Measurements from ENCODE around the gene ADCY1.

The ADCY1 gene

DNA sequence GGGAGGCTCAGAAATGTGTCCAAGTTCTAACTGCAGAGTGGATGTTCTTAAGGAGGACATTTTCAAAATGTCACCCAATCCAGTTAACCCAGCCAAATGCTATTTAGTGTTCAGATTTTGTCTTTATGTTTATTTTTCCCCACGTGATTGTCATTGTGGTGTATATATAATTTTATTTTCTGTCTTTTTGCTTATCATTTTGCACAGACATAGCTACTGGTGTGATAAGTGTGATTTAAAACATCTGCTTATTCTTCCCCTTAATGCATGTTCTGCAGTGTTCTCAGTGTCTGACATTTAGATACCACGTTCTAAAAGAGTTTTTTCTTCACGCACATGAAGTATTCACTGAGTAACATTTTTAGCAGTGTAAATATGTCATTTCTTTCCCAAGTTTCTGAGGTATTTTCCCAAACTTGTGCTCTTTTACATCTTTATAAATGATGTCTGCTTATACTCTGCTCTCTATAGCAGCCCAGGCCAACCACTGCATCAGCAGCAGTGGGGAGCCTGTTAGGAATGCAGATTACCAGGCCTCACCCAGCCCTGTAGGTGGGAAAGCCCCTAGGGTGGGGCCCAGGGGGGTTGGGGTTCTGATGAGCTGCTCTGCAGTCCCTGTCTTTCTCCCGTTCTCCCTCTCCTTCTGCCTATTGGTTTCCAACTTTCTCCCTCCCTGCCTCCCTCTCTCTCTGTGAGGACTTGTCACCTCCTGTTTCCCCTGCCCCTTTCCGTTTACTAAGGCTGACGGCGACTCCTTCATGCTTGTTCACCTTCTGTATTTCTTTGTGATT is 20.8 kb downstream of the ADCY1 start:
- DNase-seq = no peak

DNA sequence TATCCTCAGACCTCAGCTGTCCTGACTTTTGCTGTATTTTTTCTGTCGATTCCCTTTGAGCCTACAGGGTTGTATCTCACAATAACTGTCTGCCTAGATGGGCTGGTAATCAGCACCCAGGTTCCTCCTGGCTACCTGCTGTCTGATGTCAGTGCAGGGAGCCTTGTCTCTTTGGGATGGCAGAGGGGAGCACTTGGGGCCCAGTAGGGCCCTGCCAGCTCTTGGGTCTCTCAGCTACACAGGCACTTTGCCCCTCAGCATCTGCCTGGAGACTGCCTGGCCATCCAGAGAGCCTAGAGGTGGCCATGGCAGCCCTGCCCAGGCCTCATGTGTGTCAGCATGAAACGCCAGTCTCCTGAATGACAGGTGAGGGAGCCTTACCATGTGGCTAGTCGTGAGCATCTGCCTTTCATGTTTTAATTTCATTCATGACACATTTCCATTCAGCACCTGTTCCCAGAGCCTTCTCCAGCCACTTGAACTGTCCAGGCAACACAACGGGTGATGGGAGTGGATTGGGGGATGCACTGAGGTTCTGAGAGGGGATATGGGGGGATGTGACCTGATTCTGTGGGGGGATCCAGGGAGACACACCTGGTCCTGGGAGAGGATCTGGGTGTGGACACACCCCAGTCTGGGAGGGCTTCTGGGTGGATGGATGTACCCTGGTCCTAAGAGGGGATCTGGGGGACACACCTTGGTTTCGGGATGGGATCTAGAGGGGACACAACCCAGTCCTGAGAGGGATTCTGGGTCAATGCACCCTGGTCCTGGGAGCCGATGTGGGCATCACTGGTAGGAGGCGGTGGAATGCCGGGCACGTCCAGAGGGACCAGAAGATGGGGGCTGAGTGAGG is 21.9 kb downstream of the ADCY1 start:
- no peak for DNase-seq

DNA sequence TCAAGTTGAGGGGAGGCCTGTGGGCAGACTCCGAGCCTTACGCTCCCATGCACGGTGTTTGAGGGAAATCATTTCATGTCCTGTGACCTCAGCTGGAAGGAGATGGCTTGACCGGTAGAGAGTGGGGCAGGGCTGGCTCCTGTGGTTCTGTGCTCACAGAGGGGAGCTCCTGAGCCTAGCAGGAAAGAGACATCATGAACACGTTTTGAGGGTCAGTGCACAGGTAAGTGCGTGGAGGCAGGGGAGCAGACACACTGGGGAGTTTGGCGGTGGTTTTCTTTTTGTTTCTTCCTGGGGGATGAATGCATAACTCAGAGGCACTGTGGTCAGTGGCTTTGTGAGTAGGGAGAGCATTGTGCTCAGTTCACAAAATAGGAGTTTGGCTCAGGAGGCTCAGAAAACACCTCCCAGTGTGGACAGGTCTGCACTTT is 22.5 kb downstream of the ADCY1 start:
- DNase-seq = no peak

DNA sequence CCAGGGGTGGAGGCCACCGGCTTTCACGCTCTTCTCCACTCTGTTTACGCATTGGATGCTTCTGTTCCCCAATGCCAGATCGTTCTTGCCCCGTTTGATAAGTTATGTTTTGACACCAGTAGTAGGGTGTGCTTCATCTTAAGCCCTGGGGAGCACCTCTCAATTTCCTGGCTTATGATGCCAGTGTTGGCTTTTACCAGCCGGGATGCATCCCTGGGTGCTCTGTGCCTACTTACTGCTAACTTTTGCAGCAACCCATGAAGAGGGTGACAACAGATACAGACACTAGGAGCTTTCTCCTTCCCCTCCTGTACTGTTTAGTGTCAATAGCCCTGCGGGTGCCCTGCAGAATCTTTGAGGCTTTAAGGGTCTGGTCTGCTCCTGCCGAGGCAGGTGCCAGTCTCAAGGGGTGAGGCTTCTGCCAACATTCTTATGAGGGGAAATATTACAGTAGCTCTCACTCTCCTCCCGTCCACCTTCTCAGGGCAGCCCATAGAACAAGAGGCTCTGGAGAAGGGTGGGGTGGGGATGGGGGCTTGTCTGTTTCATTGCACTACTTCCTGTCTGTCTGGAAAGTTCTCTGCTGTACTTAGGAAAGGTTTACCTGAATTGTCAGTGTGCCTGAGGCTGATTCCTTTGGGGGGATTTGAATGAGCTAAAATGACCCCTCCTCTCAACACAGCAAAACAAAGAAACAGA is 23.3 kb downstream of the ADCY1 start:
- no peak for DNase-seq

DNA sequence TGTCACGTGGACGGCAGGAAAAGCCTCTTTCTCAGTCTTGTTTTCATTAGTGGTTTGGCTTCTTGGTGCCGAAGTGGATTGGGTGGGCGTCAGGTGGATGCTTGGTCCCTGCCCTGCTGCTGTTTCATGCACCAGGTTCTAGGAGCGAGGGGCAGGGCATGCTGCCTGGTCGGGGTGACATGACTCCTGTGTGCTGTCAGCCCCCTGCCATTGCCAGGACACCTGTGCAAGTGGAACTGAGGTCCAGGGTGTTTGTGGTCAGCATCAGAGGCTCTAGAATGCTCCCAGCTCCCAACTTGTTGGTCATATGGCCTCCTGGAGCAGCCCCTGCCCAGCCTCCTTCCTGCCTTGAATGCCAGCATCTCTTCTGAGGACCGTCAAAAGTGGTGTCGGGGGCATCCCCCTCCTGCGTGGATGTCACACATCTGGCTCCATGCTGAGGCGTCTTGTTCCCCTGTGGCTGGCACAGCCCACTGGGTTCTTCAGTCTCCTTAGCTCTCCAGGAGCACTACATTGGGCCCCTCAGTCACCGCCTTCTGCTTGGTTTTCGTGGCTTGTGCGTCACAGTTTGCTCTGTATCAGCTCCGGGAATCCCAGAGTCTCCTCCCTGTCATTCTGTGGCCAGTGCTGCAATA is 24.8 kb downstream of the ADCY1 start:
- DNase-seq = no peak

DNA sequence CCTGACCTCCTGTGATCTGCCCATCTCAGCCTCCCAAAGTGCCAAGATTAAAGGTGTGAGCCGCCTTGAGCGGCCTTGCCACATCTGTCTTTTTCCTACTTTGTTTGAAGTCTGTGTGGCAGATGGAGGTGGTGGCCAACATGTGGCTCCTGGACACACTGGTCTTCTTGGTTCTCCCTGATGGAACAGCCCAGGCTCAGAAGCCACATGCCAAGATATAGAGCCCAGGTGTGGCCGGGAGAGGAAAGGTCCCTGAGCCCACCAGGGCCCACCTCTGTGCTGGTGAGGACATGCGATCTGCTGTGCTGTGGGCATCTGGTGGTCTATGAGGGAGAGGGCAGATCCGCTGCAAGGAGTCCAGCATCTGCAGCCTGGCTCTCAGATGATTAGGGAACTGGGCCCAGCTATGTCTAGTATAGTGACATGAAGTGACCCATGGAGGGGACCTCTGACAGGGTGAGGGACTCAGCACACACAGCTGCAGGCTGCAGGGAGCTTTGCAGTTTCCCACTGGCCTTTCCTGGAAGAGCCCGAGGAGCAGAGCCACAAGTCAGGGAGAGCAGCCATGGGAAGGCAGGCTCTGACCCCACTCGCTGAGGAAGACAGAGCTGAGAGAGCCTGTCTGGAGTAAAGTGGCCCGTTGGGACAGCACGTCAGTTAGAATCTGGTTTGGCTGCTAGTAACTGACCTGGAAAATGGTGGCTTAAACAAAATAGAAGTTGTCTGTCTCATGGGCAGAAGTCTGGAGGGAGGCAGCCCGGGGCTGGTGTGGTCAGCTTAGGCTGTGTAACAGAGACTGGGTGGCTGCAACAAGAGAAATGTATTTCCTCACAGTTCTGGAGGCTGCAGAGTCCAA is 25.9 kb downstream of the ADCY1 start:
- DNase-seq = no peak

DNA sequence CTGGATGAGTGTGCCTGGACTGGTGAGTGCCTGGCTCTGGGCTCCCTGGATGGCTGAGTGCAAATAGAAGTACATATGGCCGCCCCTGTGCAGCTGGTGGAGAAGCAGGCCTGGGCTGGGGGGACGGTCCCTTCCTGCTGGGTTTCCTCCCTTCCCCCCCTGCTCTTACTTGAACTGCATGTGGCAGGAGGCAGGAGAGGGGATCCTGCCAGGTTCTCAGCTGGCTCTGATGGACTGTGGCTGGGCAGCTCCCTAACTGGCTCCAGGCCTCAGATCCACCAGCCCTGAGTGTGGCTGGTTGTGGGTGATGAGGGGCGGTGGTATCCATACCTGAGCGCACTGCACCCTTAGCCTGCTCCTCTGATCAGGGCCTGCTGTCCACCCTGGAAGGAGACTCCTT is 26.9 kb downstream of the ADCY1 start:
- no peak for DNase-seq

DNA sequence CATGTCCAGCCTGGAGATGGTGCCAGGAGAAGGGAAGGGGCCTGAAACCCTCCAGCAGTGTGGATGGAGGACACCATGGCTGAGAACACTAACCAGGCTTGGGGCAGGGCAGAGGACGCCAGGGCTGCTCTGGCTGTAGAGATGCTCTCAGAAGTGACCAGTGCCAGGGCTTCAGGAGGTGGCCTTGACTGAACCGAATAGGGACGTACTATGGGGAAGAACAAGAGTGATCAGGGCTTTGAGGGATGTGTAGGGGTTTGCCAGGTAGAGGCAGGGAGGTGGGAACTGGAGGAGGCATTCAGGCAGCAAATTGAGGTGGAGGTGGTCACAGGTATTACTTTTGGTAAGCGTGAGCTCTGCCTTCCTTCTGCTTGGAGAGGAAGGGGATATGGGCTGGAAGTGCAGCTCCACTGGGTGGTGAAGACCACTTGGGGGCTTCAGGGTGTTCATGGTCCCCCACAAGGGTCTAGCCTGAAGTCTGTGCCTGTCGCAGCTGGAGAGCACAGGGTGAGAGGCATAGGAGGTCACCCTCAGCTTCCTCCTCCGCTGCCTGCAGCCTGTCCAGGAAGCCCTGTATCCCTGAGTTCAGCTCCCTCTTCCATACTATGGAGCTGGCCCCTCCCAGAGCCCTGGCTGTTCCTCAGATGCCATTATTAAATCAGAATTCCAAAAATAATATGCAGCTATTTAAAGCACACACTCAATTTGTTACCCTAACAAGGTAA is 27.8 kb downstream of the ADCY1 start:
- no peak for DNase-seq

DNA sequence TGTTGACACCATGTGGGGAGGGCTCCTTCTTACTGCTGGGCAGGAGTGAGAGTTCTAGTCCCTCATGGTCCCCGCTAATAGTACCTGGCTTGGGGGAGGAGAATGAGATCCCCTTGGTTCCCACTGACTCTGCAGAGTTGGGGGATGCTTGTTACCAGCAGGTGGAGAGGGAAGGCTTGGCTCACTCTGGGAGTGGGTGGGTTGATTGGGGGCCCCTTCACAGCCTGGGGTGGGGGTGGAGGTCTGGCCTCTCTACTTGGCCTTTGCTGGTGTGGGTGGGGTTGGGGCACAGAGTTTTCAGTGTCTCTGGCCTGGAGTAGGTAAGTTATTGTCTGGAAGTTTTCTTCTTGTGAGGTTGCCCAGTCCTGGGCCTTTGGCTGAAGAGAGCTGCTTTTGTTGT is 31.9 kb downstream of the ADCY1 start:
- no peak for DNase-seq

DNA sequence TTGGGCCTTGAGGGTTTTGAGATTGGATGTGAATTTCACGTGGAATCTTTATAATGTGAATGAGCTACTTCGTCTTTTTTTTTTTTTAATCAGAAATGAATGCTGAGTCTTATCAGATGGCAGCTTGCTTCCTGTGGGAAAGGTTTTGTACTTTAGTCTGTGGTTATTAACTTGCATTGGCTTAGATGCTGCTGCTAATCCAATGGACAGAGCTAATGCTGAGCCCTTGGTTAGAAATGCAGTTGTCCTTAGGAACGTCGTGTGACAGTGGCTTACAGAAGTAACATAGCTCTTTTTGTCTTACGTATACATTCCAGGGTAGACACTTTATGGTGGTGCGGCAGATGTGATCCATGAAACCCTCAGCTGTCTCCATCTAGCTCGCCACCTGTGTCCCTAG is 32.8 kb downstream of the ADCY1 start:
- DNase-seq = no peak

DNA sequence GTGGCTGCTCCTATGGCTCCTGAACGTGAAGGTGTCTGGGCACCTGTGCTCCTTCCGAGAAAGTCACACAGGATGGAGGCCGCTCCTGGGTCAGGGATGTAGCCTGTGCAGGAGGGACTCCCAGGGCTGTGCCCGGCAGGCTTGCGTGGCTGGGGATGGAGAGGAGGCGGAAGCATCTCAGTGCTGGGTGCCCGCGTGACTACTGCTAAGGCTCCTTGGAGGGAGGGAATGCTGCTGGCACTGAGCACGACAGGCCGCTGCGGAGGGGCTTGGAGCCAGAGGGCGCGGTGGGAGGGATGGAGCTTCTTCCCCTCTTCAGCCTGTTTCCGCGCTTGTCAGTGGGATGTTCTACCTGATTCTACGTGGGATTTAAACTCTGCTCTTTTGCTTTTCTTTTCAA is 35.0 kb downstream of the ADCY1 start:
- DNase-seq = no peak

DNA sequence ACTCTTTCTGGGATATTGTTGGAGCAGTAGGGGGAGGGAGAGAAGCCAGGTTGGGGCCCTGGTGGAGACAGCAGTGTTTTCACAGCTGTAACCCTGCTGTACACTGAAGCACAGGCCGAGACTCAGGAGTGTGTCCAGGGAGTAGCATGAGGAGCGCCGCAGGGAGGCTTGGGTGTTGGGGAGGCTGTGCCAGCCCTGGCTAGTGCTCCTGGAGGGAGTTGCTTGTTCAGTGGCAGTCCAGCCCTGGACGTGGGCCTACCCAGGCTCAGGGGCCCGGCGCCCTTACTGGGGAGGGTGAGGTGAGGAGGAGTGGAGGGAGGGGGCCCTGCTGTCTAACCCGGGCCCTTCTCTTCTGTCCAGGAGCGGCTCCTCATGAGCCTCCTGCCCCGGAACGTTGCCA is 35.9 kb downstream of the ADCY1 start:
- no peak for DNase-seq

DNA sequence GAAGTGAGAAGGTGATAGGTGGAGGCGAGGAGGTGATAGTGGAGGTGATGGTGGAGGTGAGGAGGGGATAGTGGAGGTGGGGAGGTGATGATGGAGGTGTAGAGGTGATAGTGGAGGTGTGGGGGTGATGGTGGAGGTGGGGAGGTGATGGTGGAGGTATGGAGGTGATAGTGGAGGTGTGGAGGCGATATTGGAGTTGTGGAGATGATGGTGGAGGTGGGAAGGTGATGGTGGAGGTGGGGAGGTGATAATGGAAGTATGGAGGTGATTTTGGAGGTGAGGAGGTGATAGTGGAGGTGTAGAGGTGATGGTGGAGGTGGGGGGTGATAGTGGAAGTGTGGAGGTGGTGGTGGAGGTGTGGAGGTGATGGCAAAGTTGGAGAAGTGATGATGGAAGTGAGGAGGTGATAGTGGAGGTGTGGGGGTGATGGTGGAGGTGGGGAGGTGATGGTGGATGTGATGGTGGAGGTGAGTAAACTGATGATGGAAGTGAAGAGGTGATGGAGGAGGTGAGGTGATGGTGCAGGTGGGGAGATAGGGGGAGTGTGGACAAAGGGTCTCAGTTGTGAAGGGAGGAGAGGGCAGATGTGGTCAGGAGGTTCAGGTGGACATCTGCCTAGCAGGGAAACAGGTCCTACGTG is 36.6 kb downstream of the ADCY1 start:
- DNase-seq = no peak

DNA sequence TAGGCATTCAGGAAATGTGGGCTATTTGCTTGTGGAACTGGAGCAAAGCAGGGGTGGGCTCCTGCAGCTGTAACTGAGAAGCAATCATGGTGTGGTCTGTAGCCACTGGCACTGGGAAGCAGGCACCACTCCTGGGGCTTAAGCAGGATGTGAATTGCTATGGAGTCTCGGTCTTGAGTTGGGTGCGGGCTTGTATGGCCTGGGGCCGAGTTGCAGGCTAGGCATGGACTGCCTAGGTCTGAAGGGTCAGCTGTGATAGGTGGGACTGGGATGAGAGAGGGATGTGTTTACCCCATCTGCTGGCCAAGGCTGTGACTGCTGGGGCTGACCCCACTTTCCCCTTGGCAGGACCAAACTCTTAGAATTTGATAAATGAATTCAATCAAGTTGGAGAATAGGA is 43.0 kb downstream of the ADCY1 start:
- DNase-seq = no peak

DNA sequence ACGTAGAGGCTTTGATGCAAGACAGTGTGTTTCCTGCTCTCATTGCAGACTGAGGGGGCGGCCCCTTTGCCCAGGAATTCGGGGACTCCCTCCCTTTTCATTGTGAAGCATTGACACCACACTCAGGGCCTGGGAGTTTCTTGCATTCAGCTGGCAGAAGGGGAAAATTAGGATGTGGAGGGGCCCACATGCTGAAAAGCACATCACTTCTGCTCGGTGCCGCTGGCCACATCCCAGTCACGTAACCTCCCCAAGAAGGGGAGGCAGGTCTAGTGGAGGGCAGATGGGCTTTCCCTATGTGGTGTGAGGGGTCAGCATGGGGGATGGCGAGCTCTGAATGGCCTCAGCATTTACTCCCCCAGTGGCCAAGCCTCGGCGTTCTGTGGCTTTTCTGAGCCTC is 47.9 kb downstream of the ADCY1 start:
- no peak for DNase-seq

DNA sequence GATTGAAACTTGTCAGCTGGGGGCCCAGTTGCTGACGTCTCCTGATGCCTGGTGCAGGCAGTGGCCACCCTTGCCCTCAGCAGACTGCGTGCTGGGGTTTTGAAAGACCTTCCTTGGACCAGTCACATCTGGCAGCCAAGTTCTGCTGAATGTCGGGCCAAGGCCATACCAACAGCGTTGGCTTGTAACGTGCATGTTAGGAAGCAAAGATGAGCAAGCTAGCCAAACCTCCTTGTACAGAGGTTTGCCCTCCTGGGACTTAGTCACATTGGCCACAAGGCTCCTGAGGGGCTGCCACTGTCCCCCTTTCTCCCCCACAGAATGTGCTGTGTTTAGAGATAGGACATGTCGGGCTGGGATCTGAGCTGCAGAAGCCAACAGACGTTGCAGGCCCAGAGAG is 49.0 kb downstream of the ADCY1 start:
- DNase-seq = no peak

DNA sequence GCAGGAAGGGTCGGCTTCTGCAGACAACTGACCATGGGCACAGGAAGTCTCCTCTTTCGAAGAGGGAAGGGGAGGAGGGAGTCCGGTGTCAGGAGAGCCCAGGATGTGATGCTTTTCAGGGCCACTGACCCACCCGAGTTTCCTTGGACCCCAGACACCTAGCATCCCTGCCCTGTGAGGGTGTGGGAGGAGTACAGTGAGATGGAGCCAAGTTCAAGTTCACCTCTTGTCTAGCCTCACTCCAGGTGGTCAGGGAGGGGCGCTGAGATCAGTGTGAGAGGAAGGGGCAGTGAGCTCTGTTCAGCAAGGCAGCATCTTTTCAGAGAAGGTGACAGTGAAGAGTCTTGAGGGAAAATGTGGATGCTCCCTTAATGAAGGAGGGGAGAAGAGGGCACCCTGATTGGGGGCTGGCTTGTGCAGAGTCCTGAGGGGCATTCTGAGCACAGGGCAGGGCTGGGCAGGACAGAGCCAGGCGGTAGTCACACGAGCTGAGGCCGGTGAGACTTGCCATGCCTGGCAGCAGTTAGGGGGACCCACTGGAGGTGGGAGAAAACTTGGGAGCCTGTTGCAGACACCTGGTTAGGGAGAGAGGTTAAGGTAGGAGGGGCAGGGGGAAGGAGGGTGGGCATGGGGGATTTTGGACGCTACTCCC is 49.7 kb downstream of the ADCY1 start:
- DNase-seq = no peak

DNA sequence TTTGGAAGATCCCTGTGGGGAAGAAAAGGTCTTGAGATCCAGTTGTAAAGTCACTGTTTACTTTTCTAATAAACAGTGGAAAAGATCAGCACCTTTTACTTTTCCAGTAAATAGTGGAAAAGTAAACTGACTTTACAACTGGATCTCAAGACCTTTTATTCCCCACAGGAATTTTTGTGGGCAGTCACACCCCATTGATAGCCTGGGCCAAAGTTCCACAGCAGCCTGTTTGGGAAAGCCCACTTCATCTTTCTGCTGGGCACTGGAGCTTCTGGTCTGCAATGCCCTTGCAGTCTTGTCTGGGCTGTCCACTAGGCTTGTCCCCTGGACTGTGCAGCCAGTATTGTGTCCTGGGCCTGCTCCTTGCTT is 50.2 kb downstream of the ADCY1 start:
- no peak for DNase-seq

DNA sequence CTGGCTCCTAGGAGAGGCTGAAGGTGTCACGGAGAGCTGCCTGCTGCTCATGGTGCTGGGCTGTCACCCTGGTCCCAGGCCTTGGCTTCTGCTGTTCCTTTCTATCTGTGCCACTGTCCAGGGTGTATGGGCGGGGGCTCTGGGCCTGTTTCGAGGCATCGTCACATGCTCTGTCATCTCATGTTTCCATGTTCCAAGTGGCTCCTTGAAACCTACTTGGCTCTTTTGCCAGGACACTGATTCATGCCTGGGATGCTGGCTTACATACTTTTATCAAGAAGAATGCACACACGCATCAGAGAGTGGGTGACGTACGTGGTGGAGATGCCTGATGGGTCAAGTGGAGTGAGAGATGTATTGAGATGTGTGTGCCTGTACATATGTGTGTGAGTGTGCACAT is 50.9 kb downstream of the ADCY1 start:
- no peak for DNase-seq

DNA sequence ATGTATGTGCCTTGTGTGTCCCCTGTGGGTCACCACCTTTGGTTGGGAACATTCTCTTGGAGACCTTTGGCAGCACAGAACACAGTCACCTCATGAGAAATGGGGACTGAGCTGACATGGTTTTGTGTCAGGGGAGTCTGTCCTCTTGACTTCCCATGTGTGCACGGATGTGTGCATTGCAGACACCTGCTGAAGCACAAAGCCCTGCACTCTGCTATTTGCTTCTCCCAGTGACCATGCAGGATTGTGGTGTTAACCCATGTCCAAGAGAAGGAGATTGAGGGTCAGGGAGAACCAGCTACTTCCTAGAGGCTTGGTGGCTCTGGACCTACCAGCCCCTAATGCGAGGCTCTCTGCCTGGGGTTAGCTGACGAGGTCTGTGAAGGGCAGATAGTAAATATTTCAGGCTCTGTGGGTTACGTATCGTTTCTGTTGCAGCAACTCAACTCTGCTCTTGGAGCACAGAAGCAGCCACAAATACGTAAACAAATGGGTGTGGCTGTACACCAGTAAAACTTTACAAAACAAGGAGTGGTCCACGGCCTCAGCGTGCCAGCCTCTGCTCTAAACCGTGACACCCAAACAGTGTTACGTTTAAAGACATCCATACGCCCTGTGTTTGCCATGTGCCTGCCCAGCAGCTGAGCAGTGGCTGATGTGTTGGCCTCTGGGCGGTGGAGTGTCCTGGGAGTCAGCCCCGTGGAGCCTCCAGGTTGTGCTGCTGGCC is 51.7 kb downstream of the ADCY1 start:
- no peak for DNase-seq

Data from kidney glomerular epithelial cell (primary cell).